ENCODE measurements around the gene BDH2.
A peak's percentile ranks its signal among the peaks of the same experiment; 100 is the strongest.

The BDH2 gene

DNA sequence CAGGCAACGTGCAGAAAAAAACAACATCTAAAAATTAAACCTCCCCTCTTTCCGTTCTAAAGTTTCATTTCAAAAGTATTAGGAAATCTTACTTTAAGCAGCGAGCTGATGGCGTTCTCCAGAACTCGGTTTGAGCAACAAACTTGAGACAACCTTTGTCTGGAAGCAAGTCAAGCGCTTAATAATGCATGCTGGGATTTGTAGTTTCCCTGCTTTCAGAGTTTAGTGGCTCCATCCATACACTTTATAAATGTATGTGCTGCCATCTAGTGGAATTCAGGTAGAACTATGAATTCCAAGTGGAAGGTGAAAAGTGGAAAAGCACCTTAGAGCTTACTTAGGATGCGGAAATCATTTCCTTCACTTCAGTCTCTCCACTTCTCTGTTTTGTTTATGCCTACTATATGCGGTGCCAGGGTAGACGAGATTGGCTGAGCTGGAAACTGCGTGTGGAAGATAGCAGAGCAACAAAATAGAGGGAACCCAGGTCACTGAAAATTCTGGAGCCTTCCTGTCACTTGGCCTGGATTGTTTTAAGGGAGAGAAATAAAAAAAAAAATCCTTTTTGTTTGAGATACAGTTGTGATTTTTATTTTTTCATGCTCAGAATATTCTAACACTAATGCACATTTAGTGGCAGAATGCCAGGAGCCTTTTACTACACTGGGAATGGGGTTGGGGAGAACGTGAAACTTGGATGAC, at the start of gene BDH2:
BDH2 (minus strand) TSS at position 144 of the 702 bp plus-strand sequence. CDS start 3,580 bp downstream, outside the sequence.
- DNase-seq, result peak; percentile 90

GRCh38 chr4:103144926-103145325, 45.3 kb upstream of the BDH2 start:
- DNase-seq, result peak; percentile 56

GRCh38 chr4:103137446-103137827, 37.8 kb upstream of the BDH2 start:
- no peak for DNase-seq

DNA sequence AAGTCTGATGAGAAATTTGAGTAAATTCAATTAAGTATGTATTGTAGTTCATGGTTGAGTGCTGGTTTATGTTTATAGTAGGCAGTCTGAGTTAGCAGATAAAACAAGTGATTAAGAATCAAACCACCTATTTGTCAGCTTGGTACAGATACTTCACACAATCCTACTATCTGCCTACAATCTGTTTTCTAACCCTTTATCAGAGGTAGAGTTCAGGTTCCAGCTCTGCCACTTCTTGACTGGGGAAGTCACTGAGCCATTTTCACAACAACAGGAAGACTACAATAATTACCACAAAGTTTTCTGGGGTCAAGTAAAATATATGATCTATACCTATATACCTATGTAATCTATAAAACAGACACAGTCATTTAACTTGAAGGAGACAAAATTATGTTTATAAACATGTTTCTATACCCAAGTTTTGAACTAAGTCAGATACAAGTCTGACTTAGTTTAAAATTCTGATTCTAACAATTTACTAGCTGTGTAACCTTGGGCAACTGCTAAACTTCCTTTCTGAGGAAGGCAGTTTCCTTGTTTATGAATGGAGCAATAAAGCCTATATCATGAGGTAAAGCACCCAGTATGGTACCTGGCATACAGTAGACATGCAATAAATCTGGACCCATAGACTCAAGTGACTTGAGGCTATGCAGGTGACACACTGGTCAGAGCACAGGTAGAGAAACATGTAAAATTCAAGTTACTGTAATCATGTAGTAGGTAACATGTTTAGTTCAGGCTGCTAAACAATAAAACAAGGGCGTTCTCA, 37.2 kb upstream of the BDH2 start:
- no peak for DNase-seq

GRCh38 chr4:103129174-103129573, 29.5 kb upstream of the BDH2 start:
- DNase-seq, result no peak

DNA sequence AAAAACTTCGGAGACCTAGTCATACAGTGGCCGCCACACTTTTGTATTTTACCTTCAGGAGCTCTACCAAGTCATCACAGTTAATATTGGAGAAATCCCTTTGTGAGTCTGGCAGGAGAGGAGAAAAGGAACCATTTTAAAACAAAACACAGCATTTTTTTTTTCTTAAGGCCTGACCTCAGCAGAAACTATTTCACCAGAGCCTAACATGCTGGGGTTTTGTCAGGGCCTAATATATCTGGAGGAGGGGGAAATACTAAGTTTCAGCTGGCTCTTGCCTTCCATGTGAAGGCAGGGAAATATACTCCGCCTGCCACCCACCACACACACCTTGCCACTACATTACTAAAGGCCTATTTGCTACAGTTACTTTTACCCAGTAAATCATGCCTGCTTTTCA, 26.5 kb upstream of the BDH2 start:
- DNase-seq, result no peak

- DNase-seq, result no peak
Observed at GRCh38 chr4:103123114-103123513, 23.5 kb upstream of the BDH2 start.

DNA sequence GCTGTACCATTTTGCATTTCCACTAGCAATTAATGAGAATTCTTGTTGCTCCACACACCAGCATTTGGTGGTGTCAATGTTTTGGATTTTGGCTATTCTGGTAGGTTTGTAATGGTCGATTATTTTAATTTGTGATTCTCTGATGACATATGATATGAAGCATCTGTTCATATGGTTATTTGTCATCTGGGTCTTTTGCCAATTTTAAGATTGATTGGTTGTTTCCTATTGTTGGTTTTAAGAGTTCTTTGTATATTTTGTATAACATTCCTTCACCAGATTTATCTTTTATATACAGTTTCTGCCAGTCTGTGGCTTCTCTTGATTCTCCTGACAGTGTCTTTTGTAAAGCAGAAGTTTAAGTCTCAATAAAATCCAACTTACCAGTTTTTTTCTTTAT, 18.5 kb upstream of the BDH2 start:
- no peak for DNase-seq

GRCh38 chr4:103111598-103111997, 12.0 kb upstream of the BDH2 start:
- no peak for DNase-seq

- DNase-seq, result no peak
Observed at GRCh38 chr4:103108542-103108941, 8.9 kb upstream of the BDH2 start.

GRCh38 chr4:103105558-103106356, 6.1 kb upstream of the BDH2 start:
- DNase-seq, result no peak

- DNase-seq, result no peak
Observed at GRCh38 chr4:103104886-103105285, 5.3 kb upstream of the BDH2 start.

- DNase-seq, result no peak
Observed at GRCh38 chr4:103100691-103101090, 1.1 kb upstream of the BDH2 start.

GRCh38 chr4:103098756-103099440, 736 bp downstream of the BDH2 start:
- no peak for DNase-seq

GRCh38 chr4:103098341-103098740, 1.3 kb downstream of the BDH2 start:
- no peak for DNase-seq

- DNase-seq, result no peak
Observed at GRCh38 chr4:103097112-103097511, 2.5 kb downstream of the BDH2 start.

GRCh38 chr4:103095080-103095479, 4.6 kb downstream of the BDH2 start:
- no peak for DNase-seq

DNA sequence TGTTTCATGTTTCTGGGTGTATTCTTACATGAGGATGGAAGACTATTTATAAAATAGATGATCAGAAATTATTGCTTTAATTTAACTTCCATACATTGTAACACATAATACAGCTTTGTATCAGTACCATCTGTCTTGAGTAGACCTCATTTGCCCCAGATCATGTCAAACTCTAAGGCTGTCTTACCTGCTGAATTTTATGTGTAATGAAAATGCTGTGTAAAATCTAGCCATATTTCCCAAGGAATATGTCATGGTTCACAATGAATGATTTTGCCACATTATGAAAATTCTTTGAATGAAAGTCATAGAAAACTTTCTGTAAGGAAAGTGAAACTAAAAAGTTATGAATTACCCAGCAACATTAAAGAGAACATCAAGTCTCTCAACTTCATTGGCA, 7.4 kb downstream of the BDH2 start:
- no peak for DNase-seq

DNA sequence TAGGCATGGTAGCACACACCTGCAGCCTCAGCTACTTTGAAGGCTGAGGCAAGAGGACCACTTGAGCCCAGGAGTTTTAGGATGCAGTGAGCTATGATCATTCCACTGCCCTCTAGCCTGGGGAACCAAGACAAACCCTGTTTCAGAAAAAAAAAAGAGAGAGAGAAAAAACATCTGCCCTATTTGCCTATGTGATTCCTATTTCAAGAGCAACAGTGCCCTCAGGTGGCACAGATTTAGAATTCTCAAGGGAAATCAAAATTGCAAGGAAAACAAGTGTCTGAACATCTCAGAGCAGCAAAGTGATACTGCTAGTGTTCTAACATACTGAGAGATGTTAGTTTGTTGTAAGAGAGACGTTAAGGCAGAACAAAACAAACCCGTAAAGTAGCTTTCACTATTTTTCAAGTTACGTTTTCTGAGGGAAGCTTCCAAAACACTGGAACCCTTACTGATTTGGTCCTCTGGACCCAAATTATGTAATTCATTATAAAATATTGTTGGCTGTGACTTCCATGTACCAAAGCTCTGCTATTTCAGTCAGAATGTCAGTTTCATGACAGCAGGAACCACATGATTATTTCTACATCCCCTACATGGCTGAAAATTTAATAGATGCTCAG, 7.9 kb downstream of the BDH2 start:
- peak; percentile 67 for DNase-seq

GRCh38 chr4:103089481-103089880, 10.2 kb downstream of the BDH2 start:
- DNase-seq, result peak; percentile 1

DNA sequence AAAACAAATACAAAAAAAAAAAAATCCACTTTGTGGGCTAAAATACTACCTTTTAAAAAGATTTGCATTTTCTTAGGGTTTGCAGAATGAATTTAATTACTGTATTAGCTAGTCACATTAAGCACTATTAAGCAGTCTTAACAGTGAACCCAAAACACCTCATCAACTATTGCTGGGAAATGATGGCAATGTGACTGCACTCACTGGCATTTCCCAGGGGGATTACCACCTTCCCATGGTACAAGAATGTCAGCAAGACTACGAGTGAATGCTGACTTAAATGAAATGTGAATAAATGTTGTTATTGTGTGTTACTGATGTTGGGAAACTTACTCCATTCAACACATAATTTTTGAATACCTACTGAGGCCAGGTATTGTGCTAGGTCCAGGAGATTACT, 13.1 kb downstream of the BDH2 start:
- no peak for DNase-seq

- no peak for DNase-seq
Observed at GRCh38 chr4:103085555-103086196, 14.0 kb downstream of the BDH2 start.

Data from MV-4-11 (cell line).